Smooth muscle cell (in vitro differentiated cells): ENCODE data around the gene PRKD2. TPM values are rescaled to one million over a fixed set of nuclear protein-coding genes. Genes with fewer than 3 reads are reported as not detected.

Experiments used
- DNase-seq: peaks from one replicate; lab custom pipeline; 2025; ENCODE audit not compliant: unreplicated experiment; lab: John Stamatoyannopoulos, UW
- H2AFZ ChIP-seq: fragments of 200-600 bp; sonication (generic); 2 replicates; pipeline ENCODE4 v1.6.0; 2016; ENCODE audit warnings: antibody characterized with exemption, low read depth, mild to moderate bottlenecking
- H3F3A ChIP-seq: fragments of 200-600 bp; sonication (generic); 2 replicates; pipeline ENCODE4 v1.6.0; 2017; ENCODE audit warnings: antibody characterized with exemption, low read depth
- H3K27ac ChIP-seq: fragments of 200-600 bp; sonication (generic); 2 replicates; pipeline ENCODE4 v1.5.1; 2016; ENCODE audit warnings: low read depth, mild to moderate bottlenecking
- H3K27me3 ChIP-seq: fragments of 200-600 bp; sonication (generic); 2 replicates; pipeline ENCODE4 v1.6.1; 2016; ENCODE audit warnings: low read depth, mild to moderate bottlenecking
- H3K36me3 ChIP-seq: fragments of 200-600 bp; sonication (generic); 2 replicates; pipeline ENCODE4 v1.5.1; 2016; ENCODE audit warnings: low read depth
- H3K4me1 ChIP-seq: fragments of 200-600 bp; sonication (generic); 2 replicates; pipeline ENCODE4 v1.5.1; 2016; ENCODE audit warnings: low read depth
- H3K4me2 ChIP-seq: fragments of 200-600 bp; sonication (generic); 2 replicates; pipeline ENCODE4 v1.6.0; 2016; ENCODE audit warnings: mild to moderate bottlenecking
- H3K4me3 ChIP-seq: fragments of 200-600 bp; sonication (generic); 2 replicates; pipeline ENCODE4 v1.5.1; 2016; ENCODE audit warnings: mild to moderate bottlenecking
- H3K79me2 ChIP-seq: fragments of 200-600 bp; sonication (generic); 2 replicates; pipeline ENCODE4 v1.6.0; 2016; ENCODE audit warnings: low read depth, mild to moderate bottlenecking
- H3K9ac ChIP-seq: fragments of 200-600 bp; sonication (generic); 2 replicates; pipeline ENCODE4 v1.6.0; 2016; ENCODE audit warnings: low read depth
- H3K9me3 ChIP-seq: fragments of 200-600 bp; sonication (generic); replicated peaks from 2 replicates; pipeline ENCODE4 v1.5.1; 2016; ENCODE audit warnings: low read depth
- H4K20me1 ChIP-seq: fragments of 200-600 bp; sonication (generic); 2 replicates; pipeline ENCODE4 v1.6.0; 2016; ENCODE audit warnings: low read depth
- CTCF ChIP-seq: fragments of 200-600 bp; sonication (generic); IDR thresholded peaks from 2 replicates; pipeline ENCODE4 v1.5.1; 2017; ENCODE audit warnings: borderline replicate concordance, mild to moderate bottlenecking, antibody characterized with exemption; ENCODE audit not compliant: insufficient read depth, poor library complexity, severe bottlenecking
- WGBS: methylation state at CpG from one replicate; pipeline ENCODE4 v1.1.7; 2016; ENCODE audit warnings: low lambda C conversion rate; 5-methylcytosine and 5-hydroxymethylcytosine counted together
- microRNA counts: library from miRNA; unstranded; fragments of <30 nt; microRNA quantifications from one replicate; lab custom pipeline; 2016
- microRNA-seq: library from miRNA; unstranded; fragments of <30 nt; microRNA quantifications from one replicate; pipeline ENCODE4, GENCODE V29; 2016; ENCODE audit warnings: borderline number of aligned reads
- polyA plus RNA-seq: library from polyadenylated mRNA; unstranded; fragments of >200 nt; fragmentation: Nextera tagmentation; extraction: Ambion mirVana; gene quantifications from 2 replicates; pipeline ENCODE4 v1.2.1, GENCODE V29; 2016
- small RNA-seq: library from RNA; depleted of rRNA; stranded (forward); fragments of <200 nt; gene quantifications from one replicate; pipeline ENCODE3, GENCODE V24; 2014
- total RNA-seq: library from RNA; depleted of rRNA; stranded (reverse); fragments of >200 nt; gene quantifications from 2 replicates; pipeline ENCODE4 v1.2.3, GENCODE V29; 2014

Gene PRKD2
- total and polyA plus RNA-seq, 2 experiments from 2014 or later: 24.2 to 34.6 TPM

GRCh38 chr19:46625731-46626130, 91.2 kb downstream of the PRKD2 start:
- TF ChIP-seq CTCF: no peak
- H3K4me2 ChIP-seq: no peak overlapping the region
- H3K4me3 ChIP-seq: no peak overlapping the region
- H3K27ac ChIP-seq: peak overlapping the region; percentile 67
- H3K79me2 ChIP-seq: no peaks in the 10 kb centered on the region
- no peak for DNase-seq
- no peak overlapping the region for H2AFZ ChIP-seq
- peaks cover 6% of the 10 kb centered on the region for H3F3A ChIP-seq
- no peaks in the 10 kb centered on the region for H4K20me1 ChIP-seq
- no peaks in the 10 kb centered on the region for H3K9me3 ChIP-seq
- H3K9ac ChIP-seq: no peak overlapping the region
- no peaks in the 10 kb centered on the region for H3K27me3 ChIP-seq
- H3K4me1 ChIP-seq: peaks cover 8% of the 10 kb centered on the region
- H3K36me3 ChIP-seq: no peaks in the 10 kb centered on the region
- 88% methylated on average over 12 of the region's 12 CpGs for WGBS

- TF ChIP-seq CTCF: no peak
- H3K36me3 ChIP-seq: no peaks in the 10 kb centered on the region
- H3K9ac ChIP-seq: no peak within 1 kb of the TSS
- no peak within 1 kb of the TSS for H3K4me2 ChIP-seq
- DNase-seq: no peak
- H4K20me1 ChIP-seq: no peaks in the 10 kb centered on the region
- no peaks in the 10 kb centered on the region for H3K27me3 ChIP-seq
- no peak within 1 kb of the TSS for H2AFZ ChIP-seq
- H3K4me1 ChIP-seq: peaks cover 9% of the 10 kb centered on the region
- peaks cover 6% of the 10 kb centered on the region for H3F3A ChIP-seq
- no peaks in the 10 kb centered on the region for H3K9me3 ChIP-seq
- no peaks in the 10 kb centered on the region for H3K79me2 ChIP-seq
- no peak within 1 kb of the TSS for H3K4me3 ChIP-seq
- H3K27ac ChIP-seq: peak within 1 kb of the TSS; percentile 67
- 34% methylated on average over 11 of the region's 13 CpGs for WGBS
Observed at GRCh38 chr19:46624958-46625661, 91.8 kb downstream of the PRKD2 start, which contains the start of gene PTGIR. TSS of gene PTGIR (minus strand) at chr19:46625089. CDS start at chr19:46624225, 864 bp downstream.

MicroRNAs within 50 kb of the gene (microRNA counts, 767-probe panel; counts per million panel counts)
- microRNA hsa-miR-320e (lab: Ali Mortazavi, UCI): 7,175 counts per million, percentile 42 among the panel's probes with 10 or more counts

Small RNA genes within 50 kb of the gene (microRNA-seq; reads per million reads assigned to microRNA genes)
- gene MIR320E: 13.4 reads per million, percentile 19 among the genes with 10 or more reads in this experiment

Small RNA genes within 50 kb of the gene (small RNA-seq; reads per million reads assigned to genes)
- gene MIR320E: 0.11 reads per million
- not detected for gene RF00019
- 0.55 reads per million, percentile 19 among the genes with 10 or more reads in this experiment for gene RN7SL364P

Other genes with a start within 250 kb of the PRKD2 start
- gene PNMA8A, start 245.6 kb downstream of the PRKD2 start, total RNA-seq: 6.5 and 16.4 TPM in 2 replicates
- 3.6 and 5.9 TPM in 2 replicates for gene PNMA8A, start 245.6 kb downstream of the PRKD2 start, polyA plus RNA-seq
- 0.49 and 1.0 TPM in 2 replicates for gene PNMA8B, start 221.2 kb downstream of the PRKD2 start, total RNA-seq
- 1.2 TPM in 2 replicates for gene PNMA8B, start 221.2 kb downstream of the PRKD2 start, polyA plus RNA-seq
- 152 and 172 TPM in 2 replicates for gene CALM3, start 115.8 kb downstream of the PRKD2 start, total RNA-seq
- gene CALM3, start 115.8 kb downstream of the PRKD2 start, polyA plus RNA-seq: 165 and 183 TPM in 2 replicates
- gene PTGIR, start 92.0 kb downstream of the PRKD2 start, total RNA-seq: 0.09 and 2.3 TPM in 2 replicates
- gene PTGIR, start 92.0 kb downstream of the PRKD2 start, polyA plus RNA-seq: 0.81 and 1.3 TPM in 2 replicates
- not detected in 2 replicates for gene GNG8, start 80.9 kb downstream of the PRKD2 start, total RNA-seq
- 3.3 TPM in 1 of 2 replicates, not detected in the other for gene GNG8, start 80.9 kb downstream of the PRKD2 start, polyA plus RNA-seq
- 6.2 and 12.3 TPM in 2 replicates for gene DACT3, start 55.9 kb downstream of the PRKD2 start, total RNA-seq
- 19.1 and 22.7 TPM in 2 replicates for gene DACT3, start 55.9 kb downstream of the PRKD2 start, polyA plus RNA-seq
- gene FKRP, start 28.9 kb upstream of the PRKD2 start, total RNA-seq: 13.8 and 35.2 TPM in 2 replicates
- 18.9 and 27.2 TPM in 2 replicates for gene FKRP, start 28.9 kb upstream of the PRKD2 start, polyA plus RNA-seq
- 47.1 and 55.7 TPM in 2 replicates for gene STRN4, start 29.3 kb upstream of the PRKD2 start, total RNA-seq
- gene STRN4, start 29.3 kb upstream of the PRKD2 start, polyA plus RNA-seq: 69.1 and 72.1 TPM in 2 replicates
- 101 TPM in 2 replicates for gene SLC1A5, start 71.5 kb upstream of the PRKD2 start, total RNA-seq
- gene SLC1A5, start 71.5 kb upstream of the PRKD2 start, polyA plus RNA-seq: 224 and 231 TPM in 2 replicates
- gene AP2S1, start 133.7 kb upstream of the PRKD2 start, total RNA-seq: 142 and 204 TPM in 2 replicates
- gene AP2S1, start 133.7 kb upstream of the PRKD2 start, polyA plus RNA-seq: 471 and 488 TPM in 2 replicates
- 19.8 and 20.0 TPM in 2 replicates for gene ARHGAP35, start 143.9 kb upstream of the PRKD2 start, total RNA-seq
- gene ARHGAP35, start 143.9 kb upstream of the PRKD2 start, polyA plus RNA-seq: 6.9 TPM in 2 replicates